ENCODE measurements around the gene MOGAT3. TPM values are rescaled to one million over a fixed set of nuclear protein-coding genes. Genes with fewer than 3 reads are reported as not detected.

The MOGAT3 gene
- total RNA-seq, 1 experiment from 2014 or later, result 0.15 TPM

GRCh38 chr7:101198476-101198875, 2.4 kb downstream of the MOGAT3 start:
- no peak overlapping the region for H2BK5ac ChIP-seq (ENCODE audit: insufficient read length, low read length)
- H4K5ac ChIP-seq (ENCODE audit: insufficient read length, low read depth, low read length), result no peak overlapping the region
- H3K56ac ChIP-seq (ENCODE audit: insufficient read length, low read depth, low read length), result no peak overlapping the region
- H3K23me2 ChIP-seq (ENCODE audit: insufficient read length, low read depth, low read length, poor library complexity, severe bottlenecking), result peaks cover 3% of the 10 kb centered on the region
- H3K23ac ChIP-seq (ENCODE audit: insufficient read length, low read depth, low read length), result no peak overlapping the region
- no peak overlapping the region for H2AK5ac ChIP-seq (ENCODE audit: insufficient read length, low read length)
- no peak overlapping the region for H3K9ac ChIP-seq (ENCODE audit: extremely low read depth, insufficient read length, low read length)
- H2BK15ac ChIP-seq (ENCODE audit: low read depth, low read length), result no peak overlapping the region
- TF ChIP-seq, protein P1, sequence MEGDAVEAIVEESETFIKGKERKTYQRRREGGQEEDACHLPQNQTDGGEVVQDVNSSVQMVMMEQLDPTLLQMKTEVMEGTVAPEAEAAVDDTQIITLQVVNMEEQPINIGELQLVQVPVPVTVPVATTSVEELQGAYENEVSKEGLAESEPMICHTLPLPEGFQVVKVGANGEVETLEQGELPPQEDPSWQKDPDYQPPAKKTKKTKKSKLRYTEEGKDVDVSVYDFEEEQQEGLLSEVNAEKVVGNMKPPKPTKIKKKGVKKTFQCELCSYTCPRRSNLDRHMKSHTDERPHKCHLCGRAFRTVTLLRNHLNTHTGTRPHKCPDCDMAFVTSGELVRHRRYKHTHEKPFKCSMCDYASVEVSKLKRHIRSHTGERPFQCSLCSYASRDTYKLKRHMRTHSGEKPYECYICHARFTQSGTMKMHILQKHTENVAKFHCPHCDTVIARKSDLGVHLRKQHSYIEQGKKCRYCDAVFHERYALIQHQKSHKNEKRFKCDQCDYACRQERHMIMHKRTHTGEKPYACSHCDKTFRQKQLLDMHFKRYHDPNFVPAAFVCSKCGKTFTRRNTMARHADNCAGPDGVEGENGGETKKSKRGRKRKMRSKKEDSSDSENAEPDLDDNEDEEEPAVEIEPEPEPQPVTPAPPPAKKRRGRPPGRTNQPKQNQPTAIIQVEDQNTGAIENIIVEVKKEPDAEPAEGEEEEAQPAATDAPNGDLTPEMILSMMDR (conservative IDR thresholded peaks at IDR 0.05), result no peak
- no peak overlapping the region for H4K91ac ChIP-seq (ENCODE audit: insufficient read length, low read depth, low read length)
- H3K79me2 ChIP-seq (ENCODE audit: insufficient read depth, low read length), result no peaks in the 10 kb centered on the region
- no peak overlapping the region for H2BK12ac ChIP-seq (ENCODE audit: insufficient read length, low read depth, low read length)
- H2AFZ ChIP-seq (ENCODE audit: low read length), result no peak overlapping the region
- no peaks in the 10 kb centered on the region for H3K27me3 ChIP-seq (ENCODE audit: insufficient read depth, low read length)
- no peak overlapping the region for H3K4ac ChIP-seq (ENCODE audit: low read depth, low read length)
- H4K8ac ChIP-seq (replicated peaks; ENCODE audit: insufficient read length, low read depth, low read length), result no peak overlapping the region
- peak overlapping the region in 1 of 3 experiments; percentile 13; a peak in 1 of 7 replicates for H3K27ac Mint-ChIP-seq
- H2BK20ac ChIP-seq (ENCODE audit: low read depth, low read length, poor library complexity, severe bottlenecking), result no peak overlapping the region
- H3T11ph ChIP-seq (ENCODE audit: low read length), result no peak overlapping the region
- no peak overlapping the region for H2BK120ac ChIP-seq (ENCODE audit: low read depth, low read length, poor library complexity, severe bottlenecking)
- H3K4me1 ChIP-seq (ENCODE audit: insufficient read depth, low read length), result no peaks in the 10 kb centered on the region; the same call in 1 of the 2 replicates
- H3K27ac ChIP-seq (ENCODE audit: insufficient read length, low read depth, low read length), result no peak overlapping the region
- H3K36me3 Mint-ChIP-seq (ENCODE audit: insufficient read depth in 1 of 3, low read depth in 3 of 3), result no peaks in the 10 kb centered on the region
- no peak for DNase-seq
- no CpG with 5 or more reads among the region's 14 CpGs for WGBS (ENCODE audit: extremely low coverage, insufficient read length, low lambda C conversion rate)
- H3K14ac ChIP-seq (ENCODE audit: insufficient read depth, low read length), result no peak overlapping the region
- H3K18ac ChIP-seq (ENCODE audit: insufficient read length, low read depth, low read length), result no peak overlapping the region
- H3K27me3 Mint-ChIP-seq (ENCODE audit: low read depth), result peaks cover 12% of the 10 kb centered on the region
- H3K4me1 Mint-ChIP-seq, result peaks cover 14 to 19% of the 10 kb centered on the region in 2 experiments
- no peaks in the 10 kb centered on the region for H3K9me3 Mint-ChIP-seq
- H3K4me2 ChIP-seq (ENCODE audit: insufficient read depth, insufficient read length, low read length), result no peak overlapping the region
- H3K9me3 ChIP-seq (ENCODE audit: control insufficient read depth, low read depth, low read length), result no peaks in the 10 kb centered on the region
- H3K79me1 ChIP-seq (ENCODE audit: insufficient read depth, low read depth, low read length, poor library complexity, severe bottlenecking), result no peaks in the 10 kb centered on the region
- no peaks in the 10 kb centered on the region for H4K20me1 ChIP-seq (ENCODE audit: control insufficient read depth, insufficient read depth, insufficient read length)
- H3K4me3 Mint-ChIP-seq, result no peak overlapping the region
